HepG2 (cell line): ENCODE data around the gene ALDH2. TPM values are rescaled to one million over a fixed set of nuclear protein-coding genes. Genes with fewer than 3 reads are reported as not detected.
A peak's percentile ranks its signal among the peaks of the same experiment; 100 is the strongest.

Source experiments
- HNF4A ChIP-seq: sonication (generic); formaldehyde crosslinking; IDR thresholded peaks from 2 replicates; pipeline ENCODE4 v1.4.0; 2020; ENCODE audit warnings: missing genetic modification reagents
- KDM4B ChIP-seq: sonication (generic); formaldehyde crosslinking; IDR thresholded peaks from 2 replicates; pipeline ENCODE4 v1.4.0; 2020; ENCODE audit warnings: missing genetic modification reagents
- MTF1 ChIP-seq: sonication (generic); formaldehyde crosslinking; IDR thresholded peaks from 2 replicates; pipeline ENCODE4 v1.5.0; 2020; ENCODE audit warnings: missing genetic modification reagents
- ZBTB42 ChIP-seq: sonication (generic); formaldehyde crosslinking; IDR thresholded peaks from 2 replicates; pipeline ENCODE4 v1.5.0; 2020; ENCODE audit warnings: mild to moderate bottlenecking, missing genetic modification reagents
- ZC3H4 ChIP-seq: sonication (generic); formaldehyde crosslinking; IDR thresholded peaks from 2 replicates; pipeline ENCODE4 v1.4.0; 2020; ENCODE audit warnings: missing genetic modification reagents, borderline replicate concordance
- ZFP41 ChIP-seq: sonication (generic); formaldehyde crosslinking; IDR thresholded peaks from 2 replicates; pipeline ENCODE4 v1.4.0; 2020; ENCODE audit warnings: mild to moderate bottlenecking, missing genetic modification reagents, borderline replicate concordance
- ZNF205 ChIP-seq: IDR thresholded peaks from 2 replicates; pipeline ENCODE4 v1.6.1; 2018; ENCODE audit warnings: missing biosample characterization, missing genetic modification reagents
- ZNF331 ChIP-seq: sonication (generic); formaldehyde crosslinking; IDR thresholded peaks from 2 replicates; pipeline ENCODE4 v1.4.0; 2020; ENCODE audit warnings: missing genetic modification reagents
- ZNF432 ChIP-seq: sonication (generic); formaldehyde crosslinking; IDR thresholded peaks from 2 replicates; pipeline ENCODE4 v1.5.0; 2020; ENCODE audit warnings: missing genetic modification reagents, mild to moderate bottlenecking, borderline replicate concordance
- ZNF572 ChIP-seq: sonication (generic); formaldehyde crosslinking; IDR thresholded peaks from 2 replicates; pipeline ENCODE4 v1.5.1; 2020; ENCODE audit warnings: mild to moderate bottlenecking, missing genetic modification reagents
- ZNF629 ChIP-seq: sonication (generic); formaldehyde crosslinking; conservative IDR thresholded peaks from 2 replicates; pipeline ENCODE4 v1.5.0; 2020; ENCODE audit warnings: missing genetic modification reagents
- ZNF652 ChIP-seq: IDR thresholded peaks from 2 replicates; pipeline ENCODE4 v1.6.1; 2016; ENCODE audit warnings: low read depth, borderline replicate concordance
- ZNF761 ChIP-seq: sonication (generic); formaldehyde crosslinking; conservative IDR thresholded peaks from 2 replicates; pipeline ENCODE4 v1.4.0; 2020; ENCODE audit warnings: mild to moderate bottlenecking, missing genetic modification reagents
- polyA plus RNA-seq, 8 experiments: library from polyadenylated mRNA; depleted of rRNA in 3 of 8; stranded (reverse) in 7 of 8; unstranded in 1 of 8; fragments of >200 nt; fragmentation: Illumina TruSeq in 4 of 8; extraction: Trizol in 4 of 8; gene quantifications; 2 replicates each; pipeline versions ENCODE4 v1.2.1 to v1.2.3, GENCODE V29; 2011 to 2016; ENCODE audit warnings: low read depth in 4 of 8, missing spikeins in 1 of 8, mixed read lengths in 1 of 8; ENCODE audit not compliant: insufficient read depth in 1 of 8
- total RNA-seq, 5 experiments: library from RNA; depleted of rRNA; stranded (reverse); fragments of >200 nt; fragmentation: Illumina TruSeq; extraction: Trizol; gene quantifications; 2 replicates each; pipeline ENCODE4 v1.2.3, GENCODE V29; 2016; ENCODE audit warnings: low read depth in 1 of 5
- TF ChIP-seq, protein P1 (sequence below): sonication (generic); formaldehyde crosslinking; IDR thresholded peaks from 2 replicates; pipeline ENCODE4 v1.4.0; 2020; ENCODE audit warnings: missing genetic modification reagents
- TF ChIP-seq, protein P2 (sequence below), 2 experiments: fragments of 450-650 bp in 1 of 2; sonication (generic) in 1 of 2; formaldehyde crosslinking; IDR thresholded peaks; 2 replicates each; pipeline versions ENCODE4 v1.5.0 to v1.8.0; 2020 to 2022; ENCODE audit warnings: mild to moderate bottlenecking in 1 of 2, missing genetic modification reagents in 1 of 2
- TF ChIP-seq, protein P3 (sequence below): sonication (generic); formaldehyde crosslinking; IDR thresholded peaks from 2 replicates; pipeline ENCODE4 v1.5.1; 2020; ENCODE audit warnings: missing genetic modification reagents, mild to moderate bottlenecking, borderline replicate concordance
- TF ChIP-seq, protein P4 (sequence below): IDR thresholded peaks from 2 replicates; pipeline ENCODE4 v1.6.1; 2016

The ALDH2 gene
- total and polyA plus RNA-seq, 2 of the 13 experiments (the other 11 are each of a cell fraction or from before 2014, with no cell fraction given) = 78.8 to 103 TPM

DNA sequence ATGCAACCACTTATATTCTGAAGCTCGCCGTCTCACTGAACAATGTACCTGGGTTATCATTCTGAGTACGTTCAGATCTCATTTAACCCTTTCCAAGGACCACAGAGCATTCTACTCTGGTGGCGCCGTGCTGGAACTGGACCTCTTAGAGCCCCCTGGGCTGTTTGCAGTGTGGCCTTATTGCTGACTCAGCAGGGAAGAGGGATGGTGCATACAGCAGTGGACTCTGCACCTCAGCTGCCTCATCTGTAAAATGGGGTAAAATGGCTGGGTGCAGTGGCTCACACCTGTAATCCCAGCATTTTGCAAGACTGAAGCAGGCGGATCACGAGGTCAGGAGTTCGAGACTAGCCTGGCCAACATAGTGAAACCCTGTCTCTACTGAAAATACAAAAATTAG lies 2.9 kb downstream of the ALDH2 start (continued):
- TF ChIP-seq, protein P1, sequence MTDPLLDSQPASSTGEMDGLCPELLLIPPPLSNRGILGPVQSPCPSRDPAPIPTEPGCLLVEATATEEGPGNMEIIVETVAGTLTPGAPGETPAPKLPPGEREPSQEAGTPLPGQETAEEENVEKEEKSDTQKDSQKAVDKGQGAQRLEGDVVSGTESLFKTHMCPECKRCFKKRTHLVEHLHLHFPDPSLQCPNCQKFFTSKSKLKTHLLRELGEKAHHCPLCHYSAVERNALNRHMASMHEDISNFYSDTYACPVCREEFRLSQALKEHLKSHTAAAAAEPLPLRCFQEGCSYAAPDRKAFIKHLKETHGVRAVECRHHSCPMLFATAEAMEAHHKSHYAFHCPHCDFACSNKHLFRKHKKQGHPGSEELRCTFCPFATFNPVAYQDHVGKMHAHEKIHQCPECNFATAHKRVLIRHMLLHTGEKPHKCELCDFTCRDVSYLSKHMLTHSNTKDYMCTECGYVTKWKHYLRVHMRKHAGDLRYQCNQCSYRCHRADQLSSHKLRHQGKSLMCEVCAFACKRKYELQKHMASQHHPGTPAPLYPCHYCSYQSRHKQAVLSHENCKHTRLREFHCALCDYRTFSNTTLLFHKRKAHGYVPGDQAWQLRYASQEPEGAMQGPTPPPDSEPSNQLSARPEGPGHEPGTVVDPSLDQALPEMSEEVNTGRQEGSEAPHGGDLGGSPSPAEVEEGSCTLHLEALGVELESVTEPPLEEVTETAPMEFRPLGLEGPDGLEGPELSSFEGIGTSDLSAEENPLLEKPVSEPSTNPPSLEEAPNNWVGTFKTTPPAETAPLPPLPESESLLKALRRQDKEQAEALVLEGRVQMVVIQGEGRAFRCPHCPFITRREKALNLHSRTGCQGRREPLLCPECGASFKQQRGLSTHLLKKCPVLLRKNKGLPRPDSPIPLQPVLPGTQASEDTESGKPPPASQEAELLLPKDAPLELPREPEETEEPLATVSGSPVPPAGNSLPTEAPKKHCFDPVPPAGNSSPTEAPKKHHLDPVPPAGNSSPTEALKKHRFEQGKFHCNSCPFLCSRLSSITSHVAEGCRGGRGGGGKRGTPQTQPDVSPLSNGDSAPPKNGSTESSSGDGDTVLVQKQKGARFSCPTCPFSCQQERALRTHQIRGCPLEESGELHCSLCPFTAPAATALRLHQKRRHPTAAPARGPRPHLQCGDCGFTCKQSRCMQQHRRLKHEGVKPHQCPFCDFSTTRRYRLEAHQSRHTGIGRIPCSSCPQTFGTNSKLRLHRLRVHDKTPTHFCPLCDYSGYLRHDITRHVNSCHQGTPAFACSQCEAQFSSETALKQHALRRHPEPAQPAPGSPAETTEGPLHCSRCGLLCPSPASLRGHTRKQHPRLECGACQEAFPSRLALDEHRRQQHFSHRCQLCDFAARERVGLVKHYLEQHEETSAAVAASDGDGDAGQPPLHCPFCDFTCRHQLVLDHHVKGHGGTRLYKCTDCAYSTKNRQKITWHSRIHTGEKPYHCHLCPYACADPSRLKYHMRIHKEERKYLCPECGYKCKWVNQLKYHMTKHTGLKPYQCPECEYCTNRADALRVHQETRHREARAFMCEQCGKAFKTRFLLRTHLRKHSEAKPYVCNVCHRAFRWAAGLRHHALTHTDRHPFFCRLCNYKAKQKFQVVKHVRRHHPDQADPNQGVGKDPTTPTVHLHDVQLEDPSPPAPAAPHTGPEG (CRISPR knock-in tag) = no peak
- TF ChIP-seq, protein P2, sequence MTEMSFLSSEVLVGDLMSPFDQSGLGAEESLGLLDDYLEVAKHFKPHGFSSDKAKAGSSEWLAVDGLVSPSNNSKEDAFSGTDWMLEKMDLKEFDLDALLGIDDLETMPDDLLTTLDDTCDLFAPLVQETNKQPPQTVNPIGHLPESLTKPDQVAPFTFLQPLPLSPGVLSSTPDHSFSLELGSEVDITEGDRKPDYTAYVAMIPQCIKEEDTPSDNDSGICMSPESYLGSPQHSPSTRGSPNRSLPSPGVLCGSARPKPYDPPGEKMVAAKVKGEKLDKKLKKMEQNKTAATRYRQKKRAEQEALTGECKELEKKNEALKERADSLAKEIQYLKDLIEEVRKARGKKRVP (CRISPR knock-in tag; IDR thresholded peaks at IDR 0.05) = no peak
- TF ChIP-seq ZBTB42 (CRISPR knock-in tag) = no peak
- TF ChIP-seq, protein P3, sequence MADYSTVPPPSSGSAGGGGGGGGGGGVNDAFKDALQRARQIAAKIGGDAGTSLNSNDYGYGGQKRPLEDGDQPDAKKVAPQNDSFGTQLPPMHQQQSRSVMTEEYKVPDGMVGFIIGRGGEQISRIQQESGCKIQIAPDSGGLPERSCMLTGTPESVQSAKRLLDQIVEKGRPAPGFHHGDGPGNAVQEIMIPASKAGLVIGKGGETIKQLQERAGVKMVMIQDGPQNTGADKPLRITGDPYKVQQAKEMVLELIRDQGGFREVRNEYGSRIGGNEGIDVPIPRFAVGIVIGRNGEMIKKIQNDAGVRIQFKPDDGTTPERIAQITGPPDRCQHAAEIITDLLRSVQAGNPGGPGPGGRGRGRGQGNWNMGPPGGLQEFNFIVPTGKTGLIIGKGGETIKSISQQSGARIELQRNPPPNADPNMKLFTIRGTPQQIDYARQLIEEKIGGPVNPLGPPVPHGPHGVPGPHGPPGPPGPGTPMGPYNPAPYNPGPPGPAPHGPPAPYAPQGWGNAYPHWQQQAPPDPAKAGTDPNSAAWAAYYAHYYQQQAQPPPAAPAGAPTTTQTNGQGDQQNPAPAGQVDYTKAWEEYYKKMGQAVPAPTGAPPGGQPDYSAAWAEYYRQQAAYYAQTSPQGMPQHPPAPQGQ (CRISPR knock-in tag) = no peak
- no peak for TF ChIP-seq ZNF432 (CRISPR knock-in tag)
- TF ChIP-seq ZNF629 = peak; percentile 92
- no peak for TF ChIP-seq ZNF205 (CRISPR knock-in tag)
- 0 out of 2 replicates have a peak, but pooled peaks have one; percentile 5 for TF ChIP-seq HNF4A
- no peak for TF ChIP-seq ZNF331 (CRISPR knock-in tag)
- no peak for TF ChIP-seq ZNF761 (CRISPR knock-in tag)
- TF ChIP-seq MTF1 (CRISPR knock-in tag) = no peak
- TF ChIP-seq ZNF652 (CRISPR knock-in tag) = 0 out of 2 replicates have a peak, but pooled peaks have one; percentile 27
- TF ChIP-seq KDM4B (CRISPR knock-in tag) = no peak
- TF ChIP-seq ZFP41 (CRISPR knock-in tag) = no peak
- no peak for TF ChIP-seq ZC3H4 (CRISPR knock-in tag)
- no peak for TF ChIP-seq ZNF572 (CRISPR knock-in tag)
- TF ChIP-seq, protein P4, sequence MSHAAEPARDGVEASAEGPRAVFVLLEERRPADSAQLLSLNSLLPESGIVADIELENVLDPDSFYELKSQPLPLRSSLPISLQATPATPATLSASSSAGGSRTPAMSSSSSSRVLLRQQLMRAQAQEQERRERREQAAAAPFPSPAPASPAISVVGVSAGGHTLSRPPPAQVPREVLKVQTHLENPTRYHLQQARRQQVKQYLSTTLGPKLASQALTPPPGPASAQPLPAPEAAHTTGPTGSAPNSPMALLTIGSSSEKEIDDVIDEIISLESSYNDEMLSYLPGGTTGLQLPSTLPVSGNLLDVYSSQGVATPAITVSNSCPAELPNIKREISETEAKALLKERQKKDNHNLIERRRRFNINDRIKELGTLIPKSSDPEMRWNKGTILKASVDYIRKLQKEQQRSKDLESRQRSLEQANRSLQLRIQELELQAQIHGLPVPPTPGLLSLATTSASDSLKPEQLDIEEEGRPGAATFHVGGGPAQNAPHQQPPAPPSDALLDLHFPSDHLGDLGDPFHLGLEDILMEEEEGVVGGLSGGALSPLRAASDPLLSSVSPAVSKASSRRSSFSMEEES (CRISPR knock-in tag) = no peak
